ENCODE measurements around the gene TET1. TPM values are rescaled to one million over a fixed set of nuclear protein-coding genes. Genes with fewer than 3 reads are reported as not detected.
"Not testable (repeated sequence)": the region's sequence is repeated elsewhere in the genome, so short reads cannot be mapped to it uniquely, and the experiment has no call there.

Gene TET1
- total RNA-seq, 6 experiments from 2014 or later: 2.1 to 2.7 (median 2.5) TPM

DNA sequence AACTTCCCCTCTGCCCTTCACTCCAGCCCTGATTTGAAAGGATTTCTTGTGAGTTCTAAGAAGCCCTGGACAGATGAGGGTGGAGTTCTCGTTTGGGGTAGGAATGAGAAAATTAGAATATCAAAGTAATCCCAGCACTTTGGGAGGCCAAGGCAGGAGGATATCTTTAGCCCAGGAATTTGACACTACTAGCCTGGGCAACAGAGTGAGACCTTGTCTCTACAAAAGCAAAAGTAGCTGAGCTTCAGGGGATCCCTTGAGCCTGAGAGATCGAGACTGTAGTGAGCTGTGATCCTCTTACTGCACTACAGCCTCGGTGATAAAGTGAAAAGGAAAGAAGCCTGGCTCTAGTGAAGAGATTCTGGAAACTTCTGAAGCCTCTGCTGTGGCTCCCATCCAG lies 76.2 kb downstream of the TET1 start:
- DNase-seq: no peak
- Mint-ChIP-seq H3K4me3 (no peak overlapping the region), H3K9me3 (no peaks in the 10 kb centered on the region), H3K4me1 (ENCODE audit: low read depth) (peaks cover 26% of the 10 kb centered on the region), H3K27me3 (ENCODE audit: insufficient read depth) (no peaks in the 10 kb centered on the region), H3K36me3 (ENCODE audit: low read depth) (no peaks in the 10 kb centered on the region; the same call in none of the 2 replicates), H3K27ac (no peak overlapping the region)
- TF ChIP-seq, protein P1, sequence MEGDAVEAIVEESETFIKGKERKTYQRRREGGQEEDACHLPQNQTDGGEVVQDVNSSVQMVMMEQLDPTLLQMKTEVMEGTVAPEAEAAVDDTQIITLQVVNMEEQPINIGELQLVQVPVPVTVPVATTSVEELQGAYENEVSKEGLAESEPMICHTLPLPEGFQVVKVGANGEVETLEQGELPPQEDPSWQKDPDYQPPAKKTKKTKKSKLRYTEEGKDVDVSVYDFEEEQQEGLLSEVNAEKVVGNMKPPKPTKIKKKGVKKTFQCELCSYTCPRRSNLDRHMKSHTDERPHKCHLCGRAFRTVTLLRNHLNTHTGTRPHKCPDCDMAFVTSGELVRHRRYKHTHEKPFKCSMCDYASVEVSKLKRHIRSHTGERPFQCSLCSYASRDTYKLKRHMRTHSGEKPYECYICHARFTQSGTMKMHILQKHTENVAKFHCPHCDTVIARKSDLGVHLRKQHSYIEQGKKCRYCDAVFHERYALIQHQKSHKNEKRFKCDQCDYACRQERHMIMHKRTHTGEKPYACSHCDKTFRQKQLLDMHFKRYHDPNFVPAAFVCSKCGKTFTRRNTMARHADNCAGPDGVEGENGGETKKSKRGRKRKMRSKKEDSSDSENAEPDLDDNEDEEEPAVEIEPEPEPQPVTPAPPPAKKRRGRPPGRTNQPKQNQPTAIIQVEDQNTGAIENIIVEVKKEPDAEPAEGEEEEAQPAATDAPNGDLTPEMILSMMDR (IDR thresholded peaks at IDR 0.05): no peak

DNA sequence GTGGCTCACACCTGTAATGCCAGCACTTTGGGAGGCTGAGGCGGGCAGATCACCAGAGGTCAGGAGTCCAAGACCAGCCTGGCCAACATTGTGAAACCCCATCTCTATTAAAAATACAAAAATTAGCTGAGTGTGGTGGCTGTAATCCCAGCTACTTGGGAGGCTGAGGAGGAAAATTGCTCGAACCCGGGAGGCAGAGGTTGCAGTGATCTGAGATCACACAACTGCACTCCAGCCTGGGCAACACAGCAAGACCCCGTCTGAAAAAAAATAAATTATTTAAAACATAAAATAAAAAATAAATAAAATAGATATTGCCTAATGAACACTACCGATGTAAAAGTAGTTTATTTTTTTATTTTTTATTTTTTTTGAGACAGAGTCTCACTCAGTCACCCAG lies 83.4 kb downstream of the TET1 start:
- H3K4me3 Mint-ChIP-seq; H3K27me3 Mint-ChIP-seq (ENCODE audit: insufficient read depth); H3K27ac Mint-ChIP-seq; DNase-seq; H3K9me3 Mint-ChIP-seq: not testable (repeated sequence)
- Mint-ChIP-seq H3K4me1 (ENCODE audit: low read depth) (peaks cover 19% of the 10 kb centered on the region), H3K36me3 (ENCODE audit: low read depth) (peaks cover 28% of the 10 kb centered on the region)

DNA sequence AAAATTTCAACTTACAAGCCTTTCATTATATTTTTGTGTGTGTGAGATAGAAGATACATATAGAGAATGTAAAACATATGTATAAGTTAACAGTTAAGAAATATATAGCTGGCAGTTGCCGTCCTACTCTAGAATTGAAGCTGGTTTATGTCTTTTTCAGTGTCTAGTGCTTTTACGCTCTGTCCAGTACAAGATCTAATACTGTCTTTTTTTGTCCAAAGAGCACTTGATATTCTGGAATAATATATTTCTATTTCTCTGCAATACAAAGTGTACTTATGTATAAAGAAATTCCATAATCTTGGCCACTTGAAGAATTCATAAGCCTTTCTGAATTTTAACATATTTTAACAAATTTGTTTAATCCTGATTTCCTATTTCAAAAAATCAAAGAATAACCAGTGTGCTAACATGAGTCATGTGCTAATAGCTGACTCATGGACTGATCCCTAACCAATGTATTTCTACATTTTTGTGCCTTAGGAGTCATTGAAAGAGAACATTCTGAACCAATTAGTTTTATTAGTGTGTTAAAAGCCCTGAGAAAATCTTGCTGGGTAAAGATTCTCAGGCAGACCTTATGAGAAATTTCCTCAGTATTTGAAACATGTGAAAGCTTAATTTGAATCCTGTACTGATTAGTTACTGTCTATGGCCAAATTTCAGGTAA lies 87.7 kb downstream of the TET1 start:
- Mint-ChIP-seq H3K9me3 (no peaks in the 10 kb centered on the region), H3K27me3 (ENCODE audit: insufficient read depth) (no peaks in the 10 kb centered on the region), H3K4me3 (peak overlapping the region; percentile 48), H3K36me3 (ENCODE audit: low read depth) (peaks cover 28% of the 10 kb centered on the region), H3K27ac (peak overlapping the region; percentile 63), H3K4me1 (ENCODE audit: low read depth) (peaks cover 36% of the 10 kb centered on the region)
- TF ChIP-seq, protein P1 (IDR thresholded peaks at IDR 0.05): no peak
- DNase-seq: peak; percentile 89

DNA sequence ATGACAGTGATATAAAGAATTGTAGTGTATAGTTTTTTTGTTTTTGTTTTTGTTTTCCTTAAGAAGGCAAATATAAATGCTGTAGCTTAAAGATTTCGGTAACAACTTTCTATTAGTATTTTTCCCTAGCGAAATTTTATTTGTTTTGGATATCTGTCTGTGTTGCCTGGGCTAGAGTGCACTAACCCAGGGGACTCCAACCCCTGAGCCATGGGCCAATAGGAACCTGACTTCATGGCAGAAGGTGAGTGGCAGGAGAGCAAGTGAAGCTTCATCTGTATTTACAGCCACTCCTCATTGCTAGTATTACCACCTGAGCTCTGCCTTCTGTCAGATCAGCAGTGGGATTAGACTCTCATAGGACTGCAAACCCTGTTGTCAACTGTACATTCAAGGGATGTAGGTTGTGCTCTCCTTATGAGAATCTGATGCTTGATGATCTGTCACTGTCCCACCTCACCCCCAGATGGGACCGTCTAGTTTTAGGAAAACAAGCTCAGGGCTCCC lies 95.5 kb downstream of the TET1 start:
- H3K9me3 Mint-ChIP-seq: no peaks in the 10 kb centered on the region
- TF ChIP-seq, protein P1 (IDR thresholded peaks at IDR 0.05): no peak
- H3K27me3 Mint-ChIP-seq (ENCODE audit: insufficient read depth): no peaks in the 10 kb centered on the region
- peaks cover 16% of the 10 kb centered on the region for H3K36me3 Mint-ChIP-seq (ENCODE audit: low read depth)
- no peak for DNase-seq
- no peak overlapping the region for H3K4me3 Mint-ChIP-seq
- no peak overlapping the region for H3K27ac Mint-ChIP-seq
- H3K4me1 Mint-ChIP-seq (ENCODE audit: low read depth): peaks cover 7% of the 10 kb centered on the region; the same call in 1 of the 2 replicates

DNA sequence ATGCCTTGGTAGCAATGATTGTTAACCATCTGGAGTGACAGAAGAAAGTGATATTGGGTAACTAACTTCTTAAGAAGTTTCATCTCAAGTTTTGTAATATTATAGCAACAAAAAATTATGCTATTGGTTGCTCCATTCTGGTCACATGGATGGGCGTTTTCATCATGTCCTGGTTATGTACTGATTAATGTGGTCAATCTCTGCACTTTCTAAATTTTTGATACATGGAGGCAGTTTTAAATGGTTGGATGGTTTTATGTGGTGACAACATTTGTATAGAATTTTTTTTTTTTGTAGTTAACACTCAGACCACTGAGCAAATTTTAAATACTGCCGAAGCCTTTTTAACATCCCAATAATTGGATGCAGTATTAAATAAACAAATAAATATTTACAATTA lies 105.7 kb downstream of the TET1 start:
- Mint-ChIP-seq H3K36me3 (ENCODE audit: low read depth) (peaks cover 18% of the 10 kb centered on the region), H3K9me3 (no peaks in the 10 kb centered on the region), H3K27ac (peak overlapping the region; percentile 83), H3K4me3 (peak overlapping the region; percentile 61), H3K27me3 (ENCODE audit: insufficient read depth) (no peaks in the 10 kb centered on the region), H3K4me1 (ENCODE audit: low read depth) (peaks cover 41% of the 10 kb centered on the region)
- TF ChIP-seq, protein P1 (IDR thresholded peaks at IDR 0.05): no peak
- DNase-seq: peak; percentile 76

DNA sequence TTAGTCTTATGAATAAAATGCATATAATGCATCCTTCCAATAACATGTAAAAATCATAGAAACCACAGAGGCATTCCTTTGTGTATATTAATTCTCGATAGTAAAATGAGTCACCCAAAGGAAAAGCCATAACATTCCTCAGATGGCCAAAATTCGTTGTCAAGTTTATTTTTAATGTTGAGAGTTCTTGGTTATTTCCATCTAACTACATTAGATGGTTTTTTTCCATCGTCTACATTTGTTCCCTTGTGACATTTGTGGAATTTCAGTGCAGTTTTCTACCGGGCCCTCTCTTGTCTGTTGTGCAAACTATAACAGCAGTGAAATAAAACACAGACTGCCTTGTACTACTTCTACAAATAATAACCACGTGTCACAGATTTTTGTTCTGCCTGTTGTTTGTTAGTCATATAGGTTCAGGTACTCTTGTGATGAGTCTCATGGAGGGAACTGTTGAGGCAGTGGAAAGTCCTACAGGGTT lies 106.2 kb downstream of the TET1 start:
- peak overlapping the region; percentile 27 for H3K4me3 Mint-ChIP-seq
- no peaks in the 10 kb centered on the region for H3K9me3 Mint-ChIP-seq
- no peaks in the 10 kb centered on the region for H3K27me3 Mint-ChIP-seq (ENCODE audit: insufficient read depth)
- peak; percentile 95 for DNase-seq
- H3K27ac Mint-ChIP-seq: peak overlapping the region; percentile 93
- TF ChIP-seq, protein P1 (IDR thresholded peaks at IDR 0.05): no peak
- H3K36me3 Mint-ChIP-seq (ENCODE audit: low read depth): peaks cover 18% of the 10 kb centered on the region
- H3K4me1 Mint-ChIP-seq (ENCODE audit: low read depth): peaks cover 41% of the 10 kb centered on the region

Data from HFFc6 (cell line).